ENCODE measurements around the gene SETD6.

The SETD6 gene

DNA sequence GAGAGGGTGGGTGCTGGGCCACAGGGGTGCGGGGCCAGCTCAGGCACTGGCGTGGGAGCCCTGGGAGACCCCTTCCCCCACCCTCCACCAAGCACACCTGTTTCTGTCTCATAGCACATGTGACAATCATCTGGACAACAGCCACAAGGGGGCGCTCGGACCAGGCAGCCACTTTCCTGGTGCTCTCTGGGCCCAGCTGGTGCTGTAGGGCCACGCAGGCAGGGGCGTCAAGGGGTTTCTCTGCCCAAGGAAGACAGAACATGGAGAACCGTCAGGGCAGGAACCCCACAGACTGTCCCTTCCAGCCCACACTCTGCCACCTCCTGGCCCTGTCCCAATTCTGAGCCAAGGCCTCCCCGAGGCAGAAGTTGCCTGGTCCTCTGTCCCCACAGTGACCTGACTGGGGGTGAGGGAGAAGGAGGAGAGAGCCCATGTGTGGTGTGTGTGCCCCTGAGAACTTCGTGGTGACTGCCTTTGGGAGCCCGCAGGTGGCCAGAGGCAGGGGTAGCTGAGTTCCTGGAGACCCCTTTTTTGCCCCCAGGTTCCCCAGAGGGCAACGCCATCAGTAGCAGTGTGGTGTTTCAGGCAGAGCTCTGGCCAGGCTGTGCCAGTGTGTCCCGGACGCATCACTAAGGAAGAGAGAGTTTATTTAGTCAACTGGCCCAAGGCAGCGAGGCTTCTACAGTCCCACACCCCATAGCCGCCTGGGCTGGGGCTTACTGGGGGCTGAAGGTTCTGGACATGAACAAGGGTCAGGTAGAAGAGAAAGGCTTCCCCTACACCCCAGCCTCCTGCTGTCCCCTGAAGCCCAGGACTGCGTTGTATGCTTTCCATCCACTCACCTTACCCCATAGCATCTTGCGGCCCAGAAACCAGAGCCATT is 3.1 kb upstream of the SETD6 start:
- DNase-seq (ENCODE audit: low spot score), result peak; percentile 80
- TF ChIP-seq, protein P1, sequence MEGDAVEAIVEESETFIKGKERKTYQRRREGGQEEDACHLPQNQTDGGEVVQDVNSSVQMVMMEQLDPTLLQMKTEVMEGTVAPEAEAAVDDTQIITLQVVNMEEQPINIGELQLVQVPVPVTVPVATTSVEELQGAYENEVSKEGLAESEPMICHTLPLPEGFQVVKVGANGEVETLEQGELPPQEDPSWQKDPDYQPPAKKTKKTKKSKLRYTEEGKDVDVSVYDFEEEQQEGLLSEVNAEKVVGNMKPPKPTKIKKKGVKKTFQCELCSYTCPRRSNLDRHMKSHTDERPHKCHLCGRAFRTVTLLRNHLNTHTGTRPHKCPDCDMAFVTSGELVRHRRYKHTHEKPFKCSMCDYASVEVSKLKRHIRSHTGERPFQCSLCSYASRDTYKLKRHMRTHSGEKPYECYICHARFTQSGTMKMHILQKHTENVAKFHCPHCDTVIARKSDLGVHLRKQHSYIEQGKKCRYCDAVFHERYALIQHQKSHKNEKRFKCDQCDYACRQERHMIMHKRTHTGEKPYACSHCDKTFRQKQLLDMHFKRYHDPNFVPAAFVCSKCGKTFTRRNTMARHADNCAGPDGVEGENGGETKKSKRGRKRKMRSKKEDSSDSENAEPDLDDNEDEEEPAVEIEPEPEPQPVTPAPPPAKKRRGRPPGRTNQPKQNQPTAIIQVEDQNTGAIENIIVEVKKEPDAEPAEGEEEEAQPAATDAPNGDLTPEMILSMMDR (IDR thresholded peaks at IDR 0.05; ENCODE audit: extremely low read depth, insufficient read depth, missing control alignments), result peak; percentile 88
- in situ Hi-C loops (cut with MboI; ENCODE audit: low pct_unique_long_range_greater_than_20kb, low sequenced_read_pairs, unreplicated experiment), result no loop called here

DNA sequence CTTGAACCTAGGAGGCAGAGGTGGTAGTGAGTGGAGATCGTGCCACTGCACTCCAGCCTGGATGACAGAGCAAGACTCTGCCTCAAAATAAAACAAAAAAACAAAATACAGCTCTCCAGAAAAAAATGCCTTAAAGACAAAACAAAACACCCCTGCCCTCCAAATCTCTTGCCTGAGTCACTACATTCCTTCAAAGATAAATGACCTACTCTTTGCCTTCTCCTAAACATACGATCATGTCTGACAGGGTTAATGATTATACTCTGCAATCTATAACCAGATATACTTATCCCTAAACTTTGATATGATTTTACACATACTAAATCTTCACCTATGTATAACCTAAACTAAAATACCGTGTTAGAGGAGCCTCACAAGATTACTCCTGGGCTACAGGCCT is 1.4 kb upstream of the SETD6 start:
- TF ChIP-seq, protein P1 (IDR thresholded peaks at IDR 0.05; ENCODE audit: extremely low read depth, insufficient read depth, missing control alignments), result no peak
- in situ Hi-C loops (cut with MboI; ENCODE audit: low pct_unique_long_range_greater_than_20kb, low sequenced_read_pairs, unreplicated experiment), result no loop called here
- DNase-seq (ENCODE audit: low spot score), result no peak

DNA sequence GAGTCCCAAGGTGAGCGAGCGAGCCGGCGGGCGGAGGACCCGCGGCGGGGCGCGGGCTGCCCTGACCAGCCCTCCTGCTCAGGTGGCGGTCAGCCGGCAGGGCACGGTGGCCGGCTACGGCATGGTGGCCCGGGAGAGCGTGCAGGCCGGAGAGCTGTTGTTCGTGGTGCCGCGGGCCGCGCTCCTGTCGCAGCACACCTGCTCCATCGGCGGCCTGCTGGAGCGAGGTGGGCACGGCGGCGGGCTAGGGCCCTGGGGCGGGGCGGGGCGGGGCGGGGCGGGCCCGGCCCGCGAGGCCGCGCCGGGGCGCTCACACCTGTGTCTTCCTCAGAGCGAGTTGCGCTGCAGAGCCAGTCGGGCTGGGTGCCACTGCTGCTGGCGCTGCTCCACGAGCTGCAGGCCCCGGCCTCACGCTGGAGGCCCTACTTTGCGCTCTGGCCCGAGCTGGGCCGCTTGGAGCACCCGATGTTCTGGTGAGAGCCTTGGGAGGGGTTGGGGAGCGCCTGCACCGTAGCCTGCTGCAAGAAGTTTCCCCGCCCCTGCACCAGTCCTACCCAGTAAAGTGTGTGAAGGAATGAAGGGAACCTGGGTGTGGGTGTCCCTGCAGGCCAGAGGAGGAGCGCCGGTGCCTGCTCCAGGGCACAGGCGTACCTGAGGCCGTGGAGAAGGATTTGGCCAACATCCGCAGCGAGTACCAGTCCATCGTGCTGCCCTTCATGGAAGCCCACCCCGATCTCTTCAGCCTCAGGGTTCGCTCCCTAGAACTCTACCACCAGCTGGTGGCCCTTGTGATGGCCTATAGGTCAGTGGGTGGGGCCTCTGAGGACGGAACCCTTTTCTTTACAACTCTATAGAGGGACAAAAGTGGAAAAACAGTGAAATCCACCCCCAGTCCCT is 802 bp downstream of the SETD6 start:
- in situ Hi-C loops (cut with MboI; ENCODE audit: low pct_unique_long_range_greater_than_20kb, low sequenced_read_pairs, unreplicated experiment), result no loop called here
- peak; percentile 78 for DNase-seq (ENCODE audit: low spot score)
- TF ChIP-seq, protein P1 (IDR thresholded peaks at IDR 0.05; ENCODE audit: extremely low read depth, insufficient read depth, missing control alignments), result no peak

DNA sequence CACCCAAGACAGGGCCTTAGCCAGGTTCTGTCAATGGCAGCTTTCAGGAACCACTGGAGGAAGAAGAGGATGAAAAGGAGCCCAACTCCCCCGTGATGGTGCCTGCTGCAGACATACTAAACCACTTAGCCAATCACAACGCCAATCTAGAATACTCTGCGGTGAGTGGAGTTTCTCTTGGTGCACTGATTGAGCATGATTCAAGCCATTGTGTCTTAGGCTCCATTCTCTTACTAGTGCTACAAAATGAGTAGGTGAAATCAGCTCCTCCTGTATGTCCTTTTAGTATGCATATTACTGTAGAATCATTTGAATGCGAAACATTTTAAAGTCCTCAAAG is 1.4 kb downstream of the SETD6 start:
- TF ChIP-seq, protein P1 (IDR thresholded peaks at IDR 0.05; ENCODE audit: extremely low read depth, insufficient read depth, missing control alignments), result no peak
- DNase-seq (ENCODE audit: low spot score), result no peak
- in situ Hi-C loops (cut with MboI; ENCODE audit: low pct_unique_long_range_greater_than_20kb, low sequenced_read_pairs, unreplicated experiment), result no loop called here

DNA sequence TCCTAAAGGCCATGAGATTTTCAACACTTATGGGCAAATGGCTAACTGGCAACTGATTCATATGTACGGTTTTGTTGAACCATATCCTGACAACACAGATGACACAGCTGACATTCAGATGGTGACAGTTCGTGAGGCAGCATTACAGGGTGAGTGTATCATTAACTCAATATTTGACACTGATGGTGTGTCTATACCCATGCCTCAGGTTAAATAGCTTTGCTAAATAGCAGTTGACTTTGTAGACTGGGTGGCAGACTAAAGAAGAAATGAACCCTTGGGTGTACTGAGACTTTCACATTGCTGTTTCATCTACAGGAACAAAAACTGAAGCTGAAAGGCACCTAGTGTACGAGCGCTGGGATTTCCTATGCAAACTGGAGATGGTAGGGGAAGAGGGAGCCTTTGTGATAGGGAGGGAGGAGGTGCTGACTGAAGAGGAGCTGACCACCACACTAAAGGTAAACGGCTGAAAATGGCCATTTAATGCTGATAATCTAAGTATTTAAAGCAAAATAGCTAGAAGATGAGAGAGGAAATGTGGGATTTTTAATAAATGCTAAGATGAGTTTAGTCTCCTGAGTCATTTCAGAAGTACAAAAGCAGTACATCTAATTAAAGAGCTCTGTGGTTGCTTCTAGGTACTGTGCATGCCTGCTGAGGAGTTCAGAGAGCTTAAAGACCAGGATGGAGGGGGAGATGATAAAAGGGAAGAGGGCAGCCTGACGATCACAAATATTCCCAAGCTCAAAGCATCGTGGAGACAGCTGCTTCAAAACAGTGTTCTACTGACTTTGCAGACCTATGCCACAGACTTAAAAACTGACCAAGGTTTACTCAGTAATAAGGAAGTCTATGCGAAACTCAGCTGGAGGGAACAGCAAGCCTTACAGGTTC is 3.0 kb downstream of the SETD6 start:
- DNase-seq (ENCODE audit: low spot score), result peak; percentile 60
- in situ Hi-C loops (cut with MboI; ENCODE audit: low pct_unique_long_range_greater_than_20kb, low sequenced_read_pairs, unreplicated experiment), result no loop called here
- TF ChIP-seq, protein P1 (IDR thresholded peaks at IDR 0.05; ENCODE audit: extremely low read depth, insufficient read depth, missing control alignments), result no peak

DNA sequence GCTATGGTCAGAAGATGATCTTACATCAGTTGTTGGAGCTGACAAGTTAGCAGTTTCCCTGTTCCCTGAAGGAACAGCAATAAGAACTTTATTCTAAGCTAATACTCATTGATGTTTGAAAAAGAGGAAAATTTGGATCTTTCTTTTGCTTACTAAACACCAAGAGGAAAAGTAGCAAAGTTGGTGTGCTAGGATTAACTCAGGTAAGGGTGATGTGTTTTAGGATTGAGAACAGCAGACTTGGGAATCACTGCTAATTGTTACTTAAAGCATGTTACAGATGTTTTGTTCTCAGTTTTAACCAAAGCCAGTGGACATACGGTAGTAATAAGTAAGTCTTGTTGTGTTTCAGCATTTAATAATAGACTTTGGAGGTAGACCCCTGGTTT is 3.7 kb downstream of the SETD6 start:
- TF ChIP-seq, protein P1 (IDR thresholded peaks at IDR 0.05; ENCODE audit: extremely low read depth, insufficient read depth, missing control alignments), result no peak
- in situ Hi-C loops (cut with MboI; ENCODE audit: low pct_unique_long_range_greater_than_20kb, low sequenced_read_pairs, unreplicated experiment), result no loop called here
- DNase-seq (ENCODE audit: low spot score), result no peak
